K562 (cell line): ENCODE results near the gene LRRTM4.

ENCODE experiments used
- ATF1 ChIP-seq, 2 experiments: fragments of 450-650 bp in 1 of 2; IDR thresholded peaks; 2 replicates each; pipeline ENCODE4 v1.6.1; 2016; ENCODE audit warnings: missing compliant biosample characterization in 1 of 2, missing genetic modification characterization in 1 of 2
- CHD4 ChIP-seq: fragments of 200-600 bp; sonication (generic); IDR thresholded peaks from 3 replicates; pipeline ENCODE4 v1.6.1; 2012; ENCODE audit warnings: low read depth, mild to moderate bottlenecking, mixed read lengths, low read length, inconsistent platforms; ENCODE audit not compliant: insufficient read depth, insufficient replicate concordance, poor library complexity, severe bottlenecking
- CREB3 ChIP-seq: fragments of 450-650 bp; conservative IDR thresholded peaks from 2 replicates; pipeline ENCODE4 v1.6.1; 2016; ENCODE audit warnings: missing genetic modification characterization, low read depth, mild to moderate bottlenecking, missing compliant biosample characterization, moderate library complexity
- CTCF ChIP-seq, 3 experiments: IDR thresholded peaks in 2 of 3; conservative IDR thresholded peaks in 1 of 3; 2 replicates each; pipeline ENCODE4 v1.5.1; 2011 to 2012; ENCODE audit warnings: low read length in 3 of 3, mild to moderate bottlenecking in 3 of 3, control low read depth in 2 of 3, improper control_type of control experiment in 1 of 3, inconsistent platforms in 1 of 3, low read depth in 1 of 3, mixed read lengths in 1 of 3, moderate library complexity in 1 of 3; ENCODE audit not compliant: insufficient read depth in 2 of 3
- EZH2 ChIP-seq: IDR thresholded peaks from 2 replicates; pipeline ENCODE4 v1.6.1; 2012; ENCODE audit warnings: low read depth, mild to moderate bottlenecking, inconsistent platforms, low read length, borderline replicate concordance
- HNRNPK ChIP-seq: fragments of 200-400 bp; formaldehyde crosslinking; IDR thresholded peaks from one replicate; pipeline ENCODE4 v1.6.1; 2018; ENCODE audit warnings: mild to moderate bottlenecking, low read depth, low read length; ENCODE audit not compliant: poor library complexity, severe bottlenecking
- JUN ChIP-seq, 2 experiments: sonication (generic) in 1 of 2; formaldehyde crosslinking in 1 of 2; IDR thresholded peaks; 2 replicates each; pipeline versions ENCODE4 v1.6.1 to v1.8.0; 2012 to 2022; ENCODE audit warnings: borderline replicate concordance in 2 of 2, mild to moderate bottlenecking in 2 of 2, improper control_type of control experiment in 1 of 2, low read depth in 1 of 2, low read length in 1 of 2, missing genetic modification reagents in 1 of 2
- MAX ChIP-seq: sonication (generic); formaldehyde crosslinking; IDR thresholded peaks from 2 replicates; pipeline ENCODE4 v1.9.0; 2022; ENCODE audit warnings: mild to moderate bottlenecking, missing genetic modification reagents
- POLR2A ChIP-seq: fragments of 450-650 bp; conservative IDR thresholded peaks from 2 replicates; pipeline ENCODE4 v1.6.1; 2016
- RFX5 ChIP-seq: IDR thresholded peaks from 2 replicates; pipeline ENCODE4 v1.6.1; 2011; ENCODE audit warnings: low read depth, mild to moderate bottlenecking, improper control_type of control experiment, low read length
- SIN3A ChIP-seq, 2 experiments: fragments of 150-350 bp in 1 of 2; IDR thresholded peaks; 2 replicates each; pipeline ENCODE4 v1.6.1; 2011 to 2016; ENCODE audit warnings: borderline replicate concordance in 2 of 2, low read depth in 2 of 2, low read length in 2 of 2, mild to moderate bottlenecking in 2 of 2, moderate library complexity in 2 of 2; ENCODE audit not compliant: control insufficient read depth in 1 of 2
- ZBTB7A ChIP-seq: IDR thresholded peaks from 2 replicates; pipeline ENCODE4 v1.6.1; 2011; ENCODE audit warnings: low read depth, mild to moderate bottlenecking, low read length, moderate library complexity, borderline replicate concordance; ENCODE audit not compliant: control insufficient read depth
- ZNF140 ChIP-seq: fragments of 250-450 bp; sonication (Bioruptor Pico); IDR thresholded peaks from 2 replicates; pipeline ENCODE4 v1.8.0; 2021; ENCODE audit warnings: moderate library complexity, mild to moderate bottlenecking, inconsistent platforms
- ZNF24 ChIP-seq: fragments of 450-650 bp; IDR thresholded peaks from 2 replicates; pipeline ENCODE4 v1.6.1; 2016

- TF ChIP-seq POLR2A (no peak), HNRNPK (no peak), JUN (IDR thresholded peaks at IDR 0.05; ENCODE audit: borderline replicate concordance, low read depth, low read length) (no peak), JUN (CRISPR knock-in tag; IDR thresholded peaks at IDR 0.05; ENCODE audit: borderline replicate concordance) (no peak), RFX5 (no peak), ATF1 (CRISPR knock-in tag; IDR thresholded peaks at IDR 0.05) (no peak), ATF1 (tag; IDR thresholded peaks at IDR 0.05) (no peak), MAX (CRISPR knock-in tag) (no peak), CREB3 (tag) (no peak), ZBTB7A (no peak), SIN3A (IDR thresholded peaks at IDR 0.05; ENCODE audit: borderline replicate concordance in 2 of 2, control insufficient read depth in 1 of 2, low read depth in 2 of 2, low read length in 2 of 2) (no peak), CHD4 (no peak), EZH2 (no peak), CTCF (IDR thresholded peaks at IDR 0.05 in 2 of 3, conservative IDR thresholded peaks at IDR 0.05 in 1 of 3; ENCODE audit: insufficient read depth in 2 of 3, low read depth in 1 of 3, low read length in 3 of 3) (no peak), ZNF24 (no peak), ZNF140 (CRISPR knock-in tag) (no peak)
Measured at GRCh38 chr2:77395011-77395410, 127.2 kb downstream of the LRRTM4 start.
